Mucosa of gallbladder (tissue), 1 donor: ENCODE measurements around the gene EPAS1. TPM values are rescaled to one million over a fixed set of nuclear protein-coding genes. Genes with fewer than 3 reads are reported as not detected.
A peak's percentile ranks its signal among the peaks of the same experiment; 100 is the strongest.

Experiments used
- DNase-seq: peaks from one replicate; pipeline ENCODE4 v3.0.0-alpha.2; 2020; ENCODE audit warnings: low spot score
- total RNA-seq: library from RNA; stranded (reverse); gene quantifications from one replicate; pipeline ENCODE4 v1.2.1, GENCODE V29; 2021
- donor health status: DM: no; HTN: no; CAD: no.

The EPAS1 gene
- total RNA-seq, 1 donor from 2014 or later = 221 TPM

- no peak for DNase-seq
These were observed 42.7 kb downstream of the EPAS1 start for GRCh38 chr2:46339676-46340459.

GRCh38 chr2:46340740-46341420 lies 43.7 kb downstream of the EPAS1 start:
- no peak for DNase-seq

- no peak for DNase-seq
These were observed 45.5 kb downstream of the EPAS1 start for GRCh38 chr2:46342566-46343315.

- DNase-seq = no peak
These were observed 47.5 kb downstream of the EPAS1 start for GRCh38 chr2:46344706-46345105.

- no peak for DNase-seq
These were observed 48.6 kb downstream of the EPAS1 start for GRCh38 chr2:46345775-46346174.

GRCh38 chr2:46346719-46347118 lies 49.5 kb downstream of the EPAS1 start:
- DNase-seq = no peak

- no peak for DNase-seq
These were observed 50.6 kb downstream of the EPAS1 start for GRCh38 chr2:46347648-46348280.

- no peak for DNase-seq
These were observed 51.9 kb downstream of the EPAS1 start for GRCh38 chr2:46349115-46349547.

GRCh38 chr2:46350029-46350689 lies 53.0 kb downstream of the EPAS1 start:
- DNase-seq = no peak

- no peak for DNase-seq
These were observed 54.0 kb downstream of the EPAS1 start for GRCh38 chr2:46351098-46351749.

- peak; percentile 48 for DNase-seq
These were observed 54.5 kb downstream of the EPAS1 start for GRCh38 chr2:46351750-46352138.

GRCh38 chr2:46352621-46353020 lies 55.4 kb downstream of the EPAS1 start:
- no peak for DNase-seq

- no peak for DNase-seq
These were observed 56.3 kb downstream of the EPAS1 start for GRCh38 chr2:46353509-46353908.

- DNase-seq = no peak
These were observed 58.5 kb downstream of the EPAS1 start for GRCh38 chr2:46355756-46356155.

- DNase-seq = no peak
These were observed 59.8 kb downstream of the EPAS1 start for GRCh38 chr2:46356991-46357390.

GRCh38 chr2:46358713-46359112 lies 61.5 kb downstream of the EPAS1 start:
- DNase-seq = no peak

GRCh38 chr2:46360303-46360702 lies 63.1 kb downstream of the EPAS1 start:
- DNase-seq = no peak

- DNase-seq = no peak
These were observed 64.9 kb downstream of the EPAS1 start for GRCh38 chr2:46361920-46362666.

GRCh38 chr2:46362667-46363012 lies 65.4 kb downstream of the EPAS1 start:
- no peak for DNase-seq

GRCh38 chr2:46363535-46364170 lies 66.4 kb downstream of the EPAS1 start:
- DNase-seq = no peak
